Muscle of arm (tissue), 12 donors: Measurements from ENCODE around the gene PPOX. TPM values are rescaled to one million over a fixed set of nuclear protein-coding genes. Genes with fewer than 3 reads are reported as not detected.

Source experiments
- DNase-seq: peaks from one replicate; pipeline ENCODE4 v3.0.0-alpha.2; 2013
- polyA plus RNA-seq, 12 donors: library from polyadenylated mRNA; unstranded; fragments of 120-200 nt; gene quantifications; one replicate each; pipeline ENCODE4 v1.2.1, GENCODE V29; 2013; ENCODE audit not compliant: insufficient read length in 12 of 12

The PPOX gene
- polyA plus RNA-seq, 12 donors = 14.1 to 38.7 (median 23.6) TPM; not detected in 1

DNA sequence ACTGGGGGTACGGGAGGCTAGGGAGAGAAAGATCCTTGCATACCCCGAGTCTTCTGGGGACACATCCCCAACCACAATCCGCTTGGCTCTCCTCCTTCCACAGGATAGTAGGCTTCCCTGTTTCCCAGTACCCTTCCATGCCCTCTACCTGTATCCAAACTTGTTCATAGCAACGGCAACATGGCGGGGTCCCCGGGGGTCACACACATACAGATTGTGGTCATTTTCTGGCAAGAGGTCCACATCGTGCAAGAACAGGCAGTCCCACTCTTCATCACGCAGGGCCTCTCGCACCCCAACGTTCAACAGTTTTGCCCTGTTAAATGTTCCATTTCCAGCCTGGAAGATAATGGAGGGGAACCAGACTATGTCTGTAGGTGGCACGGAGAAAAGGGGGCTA is 7.5 kb downstream of the PPOX start:
- no peak for DNase-seq

GRCh38 chr1:161174911-161175310 is 8.7 kb downstream of the PPOX start:
- DNase-seq = no peak

DNA sequence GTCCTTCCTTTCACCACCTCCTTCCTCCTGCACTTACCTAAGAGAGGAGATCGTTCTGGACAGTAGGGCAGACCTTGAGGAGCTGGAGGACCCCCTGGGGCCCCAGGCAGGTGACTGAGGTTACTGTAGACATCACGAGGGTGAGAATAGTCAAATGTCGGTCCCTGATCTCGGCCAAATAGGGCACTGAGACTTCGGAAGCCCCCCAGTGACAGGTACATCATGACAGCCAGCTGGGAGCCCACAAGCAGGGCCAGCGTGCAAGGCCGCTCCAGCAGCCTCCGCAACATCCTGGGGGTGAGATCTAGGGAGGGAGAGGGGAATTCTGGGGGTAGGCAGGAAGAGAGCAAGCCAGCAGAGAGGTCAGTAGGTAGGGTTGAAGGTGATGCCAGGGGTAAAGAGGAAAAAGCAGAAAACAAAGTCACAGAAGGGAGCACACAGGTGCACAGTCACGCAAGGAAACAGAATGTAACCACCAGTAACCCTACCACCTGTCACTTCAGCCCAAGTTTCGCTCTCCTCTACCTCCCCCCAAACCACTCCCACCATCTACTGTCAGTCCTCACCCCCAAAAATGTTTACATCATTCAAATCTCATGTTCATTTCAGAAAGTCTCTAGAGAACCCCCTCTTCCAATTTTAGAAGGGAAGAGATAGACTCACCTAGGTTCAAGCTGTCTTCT is 9.7 kb downstream of the PPOX start:
- no peak for DNase-seq

GRCh38 chr1:161176468-161177111 is 10.4 kb downstream of the PPOX start:
- no peak for DNase-seq

- peak; percentile 89 for DNase-seq
Observed at GRCh38 chr1:161177112-161177935, 11.1 kb downstream of the PPOX start, which contains the start of gene B4GALT3. Gene B4GALT3, minus strand, starts transcription at chr1:161177507. Its CDS starts 1,447 bp downstream, at chr1:161176060.

GRCh38 chr1:161177936-161178244 is 11.7 kb downstream of the PPOX start:
- DNase-seq = no peak

DNA sequence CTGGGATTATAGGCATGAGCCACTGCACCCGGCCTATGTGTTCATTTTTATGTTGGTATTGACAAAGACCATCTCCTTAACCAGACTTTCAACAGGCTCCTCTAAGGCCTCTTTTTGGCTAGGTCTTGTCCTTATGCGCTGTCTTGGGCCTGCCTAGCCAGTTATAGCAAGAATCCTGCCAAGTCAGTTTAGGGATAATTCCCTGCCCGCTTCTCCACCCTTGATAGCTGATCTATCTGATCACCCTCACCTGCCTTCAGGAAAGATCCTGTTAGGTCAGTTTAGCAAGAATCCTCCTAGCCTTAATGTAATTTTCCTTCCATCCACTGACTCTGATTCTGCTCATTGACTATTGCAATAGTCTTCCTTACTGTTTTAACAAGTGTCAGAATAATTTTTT is 13.5 kb downstream of the PPOX start:
- DNase-seq = no peak

- no peak for DNase-seq
Observed at GRCh38 chr1:161180639-161181038, 14.4 kb downstream of the PPOX start.

DNA sequence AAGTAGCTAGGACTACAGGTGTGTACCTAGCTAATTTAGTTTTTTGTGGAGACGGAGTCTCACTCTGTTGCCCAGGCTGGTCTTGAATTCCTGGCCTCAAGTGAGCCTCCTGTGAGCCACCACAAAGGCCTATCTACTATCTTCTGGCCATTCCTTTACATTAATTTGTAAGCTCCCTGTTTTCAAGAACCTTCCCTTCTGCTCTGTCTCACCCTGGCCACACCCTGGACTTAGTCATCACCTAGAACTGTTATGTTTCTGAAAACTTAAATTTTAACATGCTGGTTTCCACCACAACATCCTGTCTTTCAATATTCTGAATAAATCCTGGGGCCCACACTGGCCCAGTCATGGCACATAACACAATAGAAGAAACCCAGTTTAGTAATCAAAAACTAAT is 16.0 kb downstream of the PPOX start:
- DNase-seq = no peak

DNA sequence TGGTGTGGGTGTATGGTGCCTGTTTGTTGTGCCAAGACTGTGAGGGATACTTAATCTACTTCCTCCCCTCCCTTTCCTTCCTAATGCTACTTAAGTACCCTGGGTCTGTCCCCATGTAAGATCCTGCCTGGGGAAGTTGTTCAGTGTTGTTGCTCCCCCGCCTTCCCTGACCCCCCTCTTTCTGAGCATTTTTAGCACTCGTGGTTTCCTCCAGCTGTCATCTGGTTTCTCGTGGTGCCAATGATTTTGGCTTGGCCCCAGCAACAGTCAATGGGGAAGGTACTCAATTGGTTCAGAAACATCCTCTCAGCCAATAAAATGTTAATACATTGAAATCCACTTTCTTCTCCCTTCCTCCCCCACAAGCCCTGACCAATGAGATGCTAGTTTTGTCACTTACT is 19.1 kb downstream of the PPOX start:
- peak; percentile 83 for DNase-seq

- DNase-seq = no peak
Observed at GRCh38 chr1:161185732-161186311, 19.6 kb downstream of the PPOX start.

GRCh38 chr1:161187311-161187710 is 21.1 kb downstream of the PPOX start:
- no peak for DNase-seq

DNA sequence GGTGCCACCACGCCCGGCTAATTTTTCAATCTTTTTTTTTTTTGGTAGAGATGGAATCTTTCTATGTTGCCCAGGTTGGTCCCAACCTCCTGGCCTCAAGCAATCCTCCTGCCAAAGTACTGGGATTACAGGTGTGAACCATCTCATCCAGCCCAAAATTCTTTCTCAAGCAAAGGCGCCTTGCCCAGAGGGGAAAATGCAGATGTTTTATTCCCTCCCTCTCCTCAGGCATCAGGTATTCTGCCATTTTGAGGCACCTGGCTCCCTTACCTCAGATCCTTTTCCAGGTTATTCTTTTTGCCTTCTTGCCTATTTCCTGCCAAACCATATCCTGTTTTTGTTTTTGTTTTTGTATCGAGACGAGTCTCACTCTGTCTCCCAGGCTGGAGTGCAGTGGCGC is 22.2 kb downstream of the PPOX start:
- DNase-seq = no peak

GRCh38 chr1:161189036-161189435 is 22.8 kb downstream of the PPOX start:
- DNase-seq = no peak

DNA sequence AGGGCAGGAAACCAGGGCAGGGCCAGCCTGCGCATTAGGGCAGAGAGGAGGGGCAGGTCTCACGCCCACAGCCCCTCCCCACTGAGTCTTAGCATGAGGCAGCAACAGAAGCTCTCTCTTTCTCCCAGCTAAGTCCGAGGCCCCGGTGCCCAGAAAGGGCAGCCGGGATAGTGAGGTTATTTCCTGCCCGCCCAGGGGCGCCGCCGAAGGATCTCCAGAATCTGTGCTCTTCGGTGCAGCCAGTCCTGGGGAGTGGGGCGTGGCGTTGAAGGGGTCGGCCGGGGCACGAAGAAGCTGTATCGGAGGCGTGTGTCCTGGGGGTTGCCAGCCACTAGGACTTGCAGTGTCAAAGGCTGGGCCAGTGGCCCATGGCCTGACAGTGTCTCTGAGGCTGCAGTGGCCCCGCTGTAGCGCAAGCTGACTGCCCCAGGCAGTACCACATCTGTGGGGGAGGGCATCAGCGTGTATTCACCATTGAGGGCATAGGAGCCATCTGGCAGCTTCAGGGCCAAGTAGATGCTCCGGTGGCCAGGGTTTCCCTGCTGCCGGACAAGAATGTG is 24.8 kb downstream of the PPOX start:
- no peak for DNase-seq

DNA sequence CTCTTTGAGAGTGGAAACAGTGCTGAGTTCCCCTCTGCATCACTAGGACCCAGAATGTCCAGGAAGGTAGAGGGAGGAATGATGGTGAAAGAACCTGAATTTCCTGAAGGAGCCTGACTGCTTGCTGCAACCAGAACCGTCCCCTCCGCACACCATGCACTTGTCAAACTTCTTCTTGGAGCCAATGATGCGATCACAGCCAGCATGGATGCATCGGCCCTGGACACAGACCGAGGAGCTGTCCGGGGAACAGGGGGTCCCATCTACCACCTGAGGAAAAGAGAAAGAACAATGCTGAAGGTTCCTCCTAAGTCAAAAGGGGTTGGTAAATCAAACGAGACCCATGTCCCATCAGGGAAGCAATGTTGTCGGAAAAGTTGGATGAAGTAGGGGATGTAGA is 25.7 kb downstream of the PPOX start:
- no peak for DNase-seq

DNA sequence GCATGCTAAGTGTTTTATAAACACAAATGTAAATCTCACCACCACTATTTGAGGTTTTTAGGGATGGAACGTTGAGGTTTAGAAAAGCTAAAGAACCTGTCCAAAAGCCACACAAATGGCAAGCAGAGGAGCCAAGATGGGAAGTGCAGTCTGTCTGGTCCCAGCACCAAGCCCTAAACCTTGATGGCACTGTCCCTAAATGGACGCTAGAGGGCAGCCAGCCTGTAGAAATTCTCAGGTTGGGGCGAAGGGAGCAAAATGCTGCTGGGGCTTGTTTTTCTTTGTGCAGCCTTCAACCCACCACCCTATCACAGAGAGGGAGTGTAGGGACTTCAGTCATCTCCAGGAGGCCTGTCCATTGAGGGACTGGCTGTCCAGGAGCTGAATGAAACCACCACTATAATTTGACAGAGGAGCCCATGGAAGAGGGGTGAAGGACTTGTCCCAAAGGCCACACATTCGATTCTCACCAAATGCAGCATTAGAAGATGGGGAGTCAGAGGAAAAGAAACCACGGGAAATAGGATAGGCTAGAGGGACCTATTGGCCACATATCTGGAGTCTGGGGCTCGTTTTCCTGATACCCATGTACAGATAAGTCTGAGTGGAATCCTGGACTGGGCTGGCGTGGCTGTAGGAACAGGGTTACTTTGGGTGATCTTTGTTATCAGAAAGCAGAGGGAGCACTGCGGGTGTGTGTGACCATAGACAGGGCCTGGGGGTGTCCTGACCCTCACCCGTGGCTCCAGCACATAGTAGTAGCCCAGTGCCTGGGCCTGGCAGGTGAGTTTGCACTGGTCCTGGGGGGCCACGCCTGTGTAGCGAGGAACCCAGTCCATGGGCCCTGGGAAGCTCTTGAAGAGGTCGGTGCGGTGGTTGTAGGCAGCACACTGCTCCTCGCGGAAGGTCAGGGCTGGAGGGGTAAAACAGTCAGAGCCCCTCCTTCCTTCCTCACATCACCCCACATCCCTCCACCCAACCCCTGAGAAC is 26.5 kb downstream of the PPOX start:
- peak; percentile 67 for DNase-seq

DNA sequence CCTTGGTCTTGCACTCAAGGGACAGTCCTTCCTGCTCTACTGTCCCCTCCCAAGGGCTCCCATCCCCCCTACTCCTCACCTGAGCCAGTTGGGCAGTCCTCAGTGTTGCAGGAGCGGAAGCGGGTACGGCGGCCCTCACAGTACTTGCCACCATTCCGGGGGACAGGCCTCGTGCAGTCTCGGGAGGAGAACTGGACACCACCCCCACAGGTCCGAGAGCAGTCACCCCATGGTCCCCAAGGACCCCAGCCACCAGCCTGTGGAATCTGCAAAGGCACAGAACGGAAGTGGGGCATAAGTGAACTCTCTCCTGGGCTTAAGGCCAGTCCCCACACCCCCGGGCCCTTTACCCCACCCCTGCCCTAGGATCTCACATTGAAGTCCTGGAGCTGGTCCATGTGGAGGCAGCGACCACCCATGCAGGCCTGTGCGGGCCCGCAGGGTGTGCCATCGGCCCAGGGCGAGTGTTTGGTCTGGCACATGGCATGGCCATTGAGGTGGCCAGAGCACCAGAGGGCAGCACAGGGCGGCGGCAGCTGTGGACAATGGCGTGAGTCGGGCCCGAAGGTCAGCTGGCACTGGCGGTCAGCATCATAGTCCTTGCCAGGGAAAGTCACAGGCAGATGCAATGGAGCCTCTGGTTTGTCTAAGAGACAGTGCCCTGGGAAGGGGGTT is 27.5 kb downstream of the PPOX start:
- no peak for DNase-seq

- DNase-seq = no peak
Observed at GRCh38 chr1:161195171-161195570, 28.9 kb downstream of the PPOX start.

DNA sequence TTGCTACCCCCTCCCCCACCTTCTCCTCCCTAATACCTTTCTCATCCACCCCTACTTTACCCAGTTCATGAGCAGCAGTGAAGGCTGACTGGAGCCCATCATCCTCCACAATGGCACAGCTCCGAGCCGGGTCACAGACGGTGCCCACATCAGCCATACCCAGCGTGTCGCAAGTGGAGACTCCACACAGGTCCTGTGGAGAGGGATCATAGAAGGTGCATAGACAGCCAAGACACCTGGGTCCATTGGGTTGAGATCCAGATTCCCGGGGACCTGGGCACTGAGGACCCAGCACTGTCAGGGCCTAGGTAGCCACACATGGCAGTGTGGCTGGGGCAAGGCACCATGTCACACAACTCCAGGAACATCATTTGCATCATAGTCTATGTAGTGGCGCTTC is 29.9 kb downstream of the PPOX start:
- DNase-seq = no peak
